Chondrocyte (in vitro differentiated cells): ENCODE results near the gene PPM1E. TPM values are rescaled to one million over a fixed set of nuclear protein-coding genes. Genes with fewer than 3 reads are reported as not detected.

Source experiments
- DNase-seq: peaks from one replicate; pipeline ENCODE4 v3.0.0; 2021; ENCODE audit warnings: mixed read lengths, low spot score
- H3K27ac Mint-ChIP-seq: one replicate; pipeline ENCODE4 v1.8.0; 2021; ENCODE audit warnings: mild to moderate bottlenecking, moderate library complexity, mixed read lengths; ENCODE audit not compliant: unreplicated experiment
- H3K27me3 Mint-ChIP-seq: 2 replicates; pipeline ENCODE4 v1.8.0; 2021; ENCODE audit warnings: low read depth, mixed read lengths
- H3K36me3 Mint-ChIP-seq: 2 replicates; pipeline ENCODE4 v1.8.0; 2021; ENCODE audit warnings: low read depth, mixed read lengths
- H3K4me1 Mint-ChIP-seq: 2 replicates; pipeline ENCODE4 v1.8.0; 2021; ENCODE audit warnings: low read depth, mild to moderate bottlenecking, mixed read lengths
- H3K4me3 Mint-ChIP-seq: one replicate; pipeline ENCODE4 v1.8.0; 2021; ENCODE audit warnings: mild to moderate bottlenecking, moderate library complexity, mixed read lengths; ENCODE audit not compliant: unreplicated experiment
- H3K9me3 Mint-ChIP-seq: 2 replicates; pipeline ENCODE4 v1.8.0; 2021; ENCODE audit warnings: low read depth, mixed read lengths
- CTCF ChIP-seq: fragments of 200-600 bp; sonication (generic); IDR thresholded peaks from 2 replicates; pipeline ENCODE4 v1.5.0; 2021; ENCODE audit warnings: antibody characterized with exemption, mild to moderate bottlenecking, moderate library complexity
- total RNA-seq: library from RNA; stranded (reverse); gene quantifications from 3 replicates; pipeline ENCODE4 v1.2.1, GENCODE V29; 2021

The PPM1E gene
- total RNA-seq, 1 donor from 2014 or later, result 2.2 TPM

DNA sequence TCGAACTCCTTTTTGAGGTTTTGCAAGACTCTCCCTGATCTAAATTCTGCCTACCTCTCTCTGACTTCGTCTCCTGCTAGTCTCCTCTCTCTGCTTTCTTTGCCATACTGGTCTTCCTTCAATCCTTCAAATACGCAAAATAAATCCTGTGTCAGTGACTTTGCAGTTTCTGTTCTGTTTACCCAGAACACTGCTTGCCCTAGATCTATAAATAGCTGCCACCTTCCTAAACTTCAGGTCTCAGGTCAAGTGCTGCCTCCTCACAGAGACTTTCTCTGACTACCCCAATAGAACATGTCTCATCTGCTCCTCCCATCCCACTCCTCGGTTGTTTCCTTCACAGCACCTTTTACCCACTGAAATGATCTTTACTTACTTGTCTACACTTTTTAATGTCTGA is 272.1 kb downstream of the PPM1E start:
- Mint-ChIP-seq H3K27ac (no peak overlapping the region), H3K36me3 (peaks cover 5% of the 10 kb centered on the region), H3K9me3 (no peaks in the 10 kb centered on the region), H3K4me3 (no peak overlapping the region), H3K27me3 (no peaks in the 10 kb centered on the region), H3K4me1 (peaks cover 5% of the 10 kb centered on the region)
- no peak for DNase-seq
- TF ChIP-seq CTCF, result no peak

GRCh38 chr17:59028328-59028727 is 272.7 kb downstream of the PPM1E start:
- H3K27ac Mint-ChIP-seq, result no peak overlapping the region
- H3K27me3 Mint-ChIP-seq, result no peaks in the 10 kb centered on the region
- DNase-seq, result no peak
- peaks cover 5% of the 10 kb centered on the region for H3K4me1 Mint-ChIP-seq
- no peak overlapping the region for H3K4me3 Mint-ChIP-seq
- no peaks in the 10 kb centered on the region for H3K9me3 Mint-ChIP-seq
- H3K36me3 Mint-ChIP-seq, result peaks cover 5% of the 10 kb centered on the region
- no peak for TF ChIP-seq CTCF

- no peak for DNase-seq
- no peak for TF ChIP-seq CTCF
- no peak overlapping the region for H3K27ac Mint-ChIP-seq
- no peak overlapping the region for H3K4me3 Mint-ChIP-seq
- peaks cover 9% of the 10 kb centered on the region for H3K36me3 Mint-ChIP-seq
- H3K27me3 Mint-ChIP-seq, result no peaks in the 10 kb centered on the region
- H3K4me1 Mint-ChIP-seq, result peaks cover 5% of the 10 kb centered on the region
- no peaks in the 10 kb centered on the region for H3K9me3 Mint-ChIP-seq
Measured at GRCh38 chr17:59030811-59031210, 275.2 kb downstream of the PPM1E start.

Other genes with a start within 250 kb of the PPM1E start
- 26.7 to 31.4 TPM (median 30.2 TPM) in 3 replicates for gene MTMR4, start 241.2 kb upstream of the PPM1E start, total RNA-seq
- 0.05 to 0.08 TPM in 2 of 3 replicates, not detected in the other for gene TEX14, start 63.8 kb upstream of the PPM1E start, total RNA-seq
- gene RAD51C, start 63.3 kb upstream of the PPM1E start, total RNA-seq, result 17.2 to 25.4 TPM (median 22.3 TPM) in 3 replicates